Gastrocnemius medialis (tissue), 4 donors: Measurements from ENCODE around the gene PHACTR3.

Experiments used
- CTCF ChIP-seq, 5 experiments: fragments of 450-650 bp in 3 of 5; fragments of 200-600 bp in 2 of 5; sonication (generic) in 2 of 5; IDR thresholded peaks in 4 of 5; conservative IDR thresholded peaks in 1 of 5; 1 replicate in 4 of 5; 2 replicates in 1 of 5; pipeline ENCODE4 v1.5.1; 2016 to 2019; ENCODE audit warnings: antibody characterized with exemption in 5 of 5, mild to moderate bottlenecking in 3 of 5, moderate library complexity in 3 of 5
- POLR2A ChIP-seq, 2 donors: fragments of 450-650 bp; IDR thresholded peaks; one replicate each; pipeline ENCODE4 v1.6.1; 2017; ENCODE audit warnings: antibody characterized with exemption in 2 of 2, mild to moderate bottlenecking in 2 of 2, moderate library complexity in 2 of 2

- TF ChIP-seq POLR2A (IDR thresholded peaks at IDR 0.05) (no peak), CTCF (IDR thresholded peaks at IDR 0.05 in 4 of 5, conservative IDR thresholded peaks at IDR 0.05 in 1 of 5) (no peak)
These were observed 144.4 kb downstream of the PHACTR3 start for GRCh38 chr20:59748619-59749191.
